DOHH2 (cell line): Measurements from ENCODE around the gene SCNN1B.

Experiments
- H3F3A ChIP-seq: fragments of 200-600 bp; sonication (generic), shearing (Covaris generic); 2 replicates; pipeline ENCODE4 v1.6.0; 2016; ENCODE audit warnings: antibody characterized with exemption, mild to moderate bottlenecking; ENCODE audit not compliant: control insufficient read depth, insufficient read depth
- H3K27ac ChIP-seq: fragments of 200-600 bp; sonication (generic); 2 replicates; pipeline ENCODE4 v1.5.1; 2014; ENCODE audit warnings: low read depth, mild to moderate bottlenecking, low read length, moderate library complexity
- H3K27me3 ChIP-seq: fragments of 200-600 bp; sonication (generic); 2 replicates; pipeline ENCODE4 v1.6.1; 2014; ENCODE audit warnings: mild to moderate bottlenecking, low read length, mixed read lengths; ENCODE audit not compliant: control insufficient read depth
- H3K36me3 ChIP-seq: fragments of 200-600 bp; sonication (generic); 2 replicates; pipeline ENCODE4 v1.6.1; 2014; ENCODE audit warnings: mild to moderate bottlenecking, low read length, moderate library complexity, mixed read lengths; ENCODE audit not compliant: control insufficient read depth
- H3K4me1 ChIP-seq: fragments of 200-600 bp; sonication (generic); 2 replicates; pipeline ENCODE4 v1.6.1; 2014; ENCODE audit warnings: mild to moderate bottlenecking, low read length, mixed read lengths; ENCODE audit not compliant: control insufficient read depth
- H3K4me2 ChIP-seq: fragments of 200-600 bp; sonication (generic); 2 replicates; pipeline ENCODE4 v1.6.0; 2014; ENCODE audit warnings: mild to moderate bottlenecking, low read length, moderate library complexity
- H3K4me3 ChIP-seq: fragments of 200-600 bp; sonication (generic); 2 replicates; pipeline ENCODE4 v1.5.1; 2014; ENCODE audit warnings: mild to moderate bottlenecking, low read length, mixed read lengths
- H3K79me2 ChIP-seq: fragments of 200-600 bp; sonication (generic); 2 replicates; pipeline ENCODE4 v1.6.1; 2014; ENCODE audit warnings: mild to moderate bottlenecking, low read length, mixed read lengths; ENCODE audit not compliant: control insufficient read depth
- H3K9me2 ChIP-seq: fragments of 200-600 bp; sonication (generic); replicated peaks from 2 replicates; pipeline ENCODE4 v1.6.1; 2014; ENCODE audit warnings: mild to moderate bottlenecking, low read length, mixed read lengths; ENCODE audit not compliant: control insufficient read depth
- H3K9me3 ChIP-seq: fragments of 200-600 bp; sonication (generic); 2 replicates; pipeline ENCODE4 v1.6.1; 2014; ENCODE audit warnings: antibody characterized with exemption, low read length, mixed read lengths; ENCODE audit not compliant: control insufficient read depth, insufficient read depth
- H4K20me1 ChIP-seq: fragments of 200-600 bp; sonication (generic); 2 replicates; pipeline ENCODE4 v1.6.0; 2014; ENCODE audit warnings: low read depth, mild to moderate bottlenecking, antibody characterized with exemption, low read length, moderate library complexity; ENCODE audit not compliant: control insufficient read depth, insufficient read depth
- CTCF ChIP-seq: fragments of 200-600 bp; sonication (generic); IDR thresholded peaks from one replicate; pipeline ENCODE4 v1.5.1; 2014; ENCODE audit warnings: antibody characterized with exemption, mild to moderate bottlenecking, low read depth, low read length; ENCODE audit not compliant: poor library complexity, severe bottlenecking
- EZH2phosphoT487 ChIP-seq: fragments of 200-600 bp; sonication (generic); IDR thresholded peaks from 2 replicates; pipeline ENCODE4 v1.6.1; 2017; ENCODE audit warnings: borderline replicate concordance, mild to moderate bottlenecking, antibody characterized with exemption, low read length, moderate library complexity, mixed read lengths

The SCNN1B gene

GRCh38 chr16:23306199-23307100 is 4.3 kb downstream of the SCNN1B start:
- H3F3A ChIP-seq = no peaks in the 10 kb centered on the region
- no peak overlapping the region for H3K4me3 ChIP-seq
- no peak overlapping the region for H3K27ac ChIP-seq
- H3K27me3 ChIP-seq = peaks cover 32% of the 10 kb centered on the region
- H3K36me3 ChIP-seq = no peaks in the 10 kb centered on the region
- H4K20me1 ChIP-seq = no peaks in the 10 kb centered on the region
- no peaks in the 10 kb centered on the region for H3K9me2 ChIP-seq
- H3K79me2 ChIP-seq = no peaks in the 10 kb centered on the region
- H3K4me1 ChIP-seq = no peaks in the 10 kb centered on the region
- no peak overlapping the region for H3K4me2 ChIP-seq
- TF ChIP-seq EZH2phosphoT487 (no peak), CTCF (no peak)
- peaks cover 4% of the 10 kb centered on the region; the same call in 1 of the 2 replicates for H3K9me3 ChIP-seq

- Histone ChIP-seq H3K4me3 (no peak overlapping the region), H3K9me2 (no peaks in the 10 kb centered on the region), H3K4me2 (no peak overlapping the region), H3K27ac (no peak overlapping the region), H3K79me2 (no peaks in the 10 kb centered on the region), H4K20me1 (no peaks in the 10 kb centered on the region), H3K9me3 (peaks cover 4% of the 10 kb centered on the region; the same call in 1 of the 2 replicates), H3K36me3 (no peaks in the 10 kb centered on the region), H3K4me1 (no peaks in the 10 kb centered on the region), H3F3A (no peaks in the 10 kb centered on the region), H3K27me3 (no peaks in the 10 kb centered on the region)
- TF ChIP-seq EZH2phosphoT487 (no peak), CTCF (no peak)
Observed at GRCh38 chr16:23310217-23310616, 8.1 kb downstream of the SCNN1B start.

GRCh38 chr16:23310744-23311143 is 8.6 kb downstream of the SCNN1B start:
- Histone ChIP-seq H3F3A (no peaks in the 10 kb centered on the region), H4K20me1 (no peaks in the 10 kb centered on the region), H3K9me3 (peaks cover 4% of the 10 kb centered on the region; the same call in 1 of the 2 replicates), H3K27ac (no peak overlapping the region), H3K79me2 (no peaks in the 10 kb centered on the region), H3K27me3 (no peaks in the 10 kb centered on the region), H3K4me1 (no peaks in the 10 kb centered on the region), H3K4me2 (no peak overlapping the region), H3K4me3 (no peak overlapping the region), H3K9me2 (no peaks in the 10 kb centered on the region), H3K36me3 (no peaks in the 10 kb centered on the region)
- no peak for TF ChIP-seq CTCF
- TF ChIP-seq EZH2phosphoT487 = no peak
